ENCODE results near the gene TEAD1. TPM values are rescaled to one million over a fixed set of nuclear protein-coding genes. Genes with fewer than 3 reads are reported as not detected.

Gene TEAD1
- polyA plus RNA-seq, 1 donor from 2014 or later: 12.2 TPM

- Histone ChIP-seq H3K79me2 (replicated peaks; ENCODE audit: insufficient read depth, low read length) (peaks cover 29% of the 10 kb centered on the region), H3K27me3 (ENCODE audit: insufficient read depth, low read depth, low read length) (no peaks in the 10 kb centered on the region), H3K4me3 (ENCODE audit: low read length) (no peak overlapping the region), H3F3A (ENCODE audit: insufficient read depth, low read length, poor library complexity, severe bottlenecking) (no peaks in the 10 kb centered on the region), H3K4me2 (ENCODE audit: low read length) (no peak overlapping the region), H2AFZ (ENCODE audit: low read depth, low read length) (no peak overlapping the region), H3K9me2 (ENCODE audit: insufficient read depth, low read length) (no peaks in the 10 kb centered on the region), H4K20me1 (ENCODE audit: insufficient read depth) (no peaks in the 10 kb centered on the region), H3K27ac (ENCODE audit: low read length) (no peak overlapping the region), H3K36me3 (ENCODE audit: insufficient read depth, low read length) (no peaks in the 10 kb centered on the region), H3K9ac (ENCODE audit: low read length) (no peak overlapping the region), H3K9me3 (ENCODE audit: low read length) (no peaks in the 10 kb centered on the region)
- TF ChIP-seq EP300 (conservative IDR thresholded peaks at IDR 0.05; ENCODE audit: poor library complexity, severe bottlenecking) (no peak), EZH2 (IDR thresholded peaks at IDR 0.05; ENCODE audit: borderline replicate concordance, insufficient read depth, low read length, poor library complexity, severe bottlenecking) (no peak), MXI1 (conservative IDR thresholded peaks at IDR 0.05; ENCODE audit: poor library complexity, severe bottlenecking) (no peak), TAF1 (IDR thresholded peaks at IDR 0.05; ENCODE audit: low read depth) (no peak), SMC3 (conservative IDR thresholded peaks at IDR 0.05; ENCODE audit: poor library complexity) (no peak), RAD21 (conservative IDR thresholded peaks at IDR 0.05) (no peak), POLR2AphosphoS5 (IDR thresholded peaks at IDR 0.05) (no peak), CTCF (IDR thresholded peaks at IDR 0.05; ENCODE audit: poor library complexity, severe bottlenecking) (no peak), REST (IDR thresholded peaks at IDR 0.05; ENCODE audit: borderline replicate concordance) (no peak)
These were observed 138.6 kb downstream of the TEAD1 start for GRCh38 chr11:12812849-12813248.

- H3K36me3 ChIP-seq (ENCODE audit: insufficient read depth, low read length): no peaks in the 10 kb centered on the region
- no peak overlapping the region for H3K27ac ChIP-seq (ENCODE audit: low read length)
These were observed 139.4 kb downstream of the TEAD1 start for GRCh38 chr11:12813371-12814225.

More at GRCh38 chr11:12813371-12814225, 139.4 kb downstream of the TEAD1 start:
- no peak for TF ChIP-seq RAD21 (conservative IDR thresholded peaks at IDR 0.05)
- TF ChIP-seq MXI1 (conservative IDR thresholded peaks at IDR 0.05; ENCODE audit: poor library complexity, severe bottlenecking): no peak
- TF ChIP-seq SMC3 (conservative IDR thresholded peaks at IDR 0.05; ENCODE audit: poor library complexity): no peak
- no peak for TF ChIP-seq REST (IDR thresholded peaks at IDR 0.05; ENCODE audit: borderline replicate concordance)
- no peak for TF ChIP-seq EZH2 (IDR thresholded peaks at IDR 0.05; ENCODE audit: borderline replicate concordance, insufficient read depth, low read length, poor library complexity, severe bottlenecking)
- no peak for TF ChIP-seq CTCF (IDR thresholded peaks at IDR 0.05; ENCODE audit: poor library complexity, severe bottlenecking)
- no peak for TF ChIP-seq EP300 (conservative IDR thresholded peaks at IDR 0.05; ENCODE audit: poor library complexity, severe bottlenecking)
- TF ChIP-seq POLR2AphosphoS5 (IDR thresholded peaks at IDR 0.05): no peak
- TF ChIP-seq TAF1 (IDR thresholded peaks at IDR 0.05; ENCODE audit: low read depth): no peak
- Histone ChIP-seq H3K79me2 (replicated peaks; ENCODE audit: insufficient read depth, low read length) (peaks cover 22% of the 10 kb centered on the region), H3K4me3 (ENCODE audit: low read length) (no peak overlapping the region), H4K20me1 (ENCODE audit: insufficient read depth) (no peaks in the 10 kb centered on the region), H3K9me2 (ENCODE audit: insufficient read depth, low read length) (no peaks in the 10 kb centered on the region), H2AFZ (ENCODE audit: low read depth, low read length) (no peak overlapping the region), H3K4me2 (ENCODE audit: low read length) (no peak overlapping the region), H3K9me3 (ENCODE audit: low read length) (no peaks in the 10 kb centered on the region), H3K9ac (ENCODE audit: low read length) (no peak overlapping the region), H3F3A (ENCODE audit: insufficient read depth, low read length, poor library complexity, severe bottlenecking) (no peaks in the 10 kb centered on the region), H3K27me3 (ENCODE audit: insufficient read depth, low read depth, low read length) (no peaks in the 10 kb centered on the region)

Measured in neural cell (in vitro differentiated cells).